ENCODE measurements around the gene RAB25. TPM values are rescaled to one million over a fixed set of nuclear protein-coding genes. Genes with fewer than 3 reads are reported as not detected.

The RAB25 gene
- total RNA-seq, 5 donors from 2014 or later (not counting 1 experiment from before 2014, with no cell fraction given) = 0.26 to 2.3 (median 1.9) TPM

GRCh38 chr1:156074661-156075060 lies 13.7 kb downstream of the RAB25 start:
- Histone ChIP-seq H3K4me1 (ENCODE audit: control insufficient read depth in 1 of 2, extremely low read depth in 1 of 2, insufficient read depth in 2 of 2, low read length in 2 of 2) (peaks cover 0 to 6% of the 10 kb centered on the region in 2 experiments), H3K27ac (ENCODE audit: low read length) (no peak overlapping the region), H3K36me3 (ENCODE audit: control insufficient read depth in 2 of 2, extremely low read depth in 1 of 2, insufficient read depth in 1 of 2, low read length in 1 of 2) (no peaks in the 10 kb centered on the region), H3K9me3 (no peaks in the 10 kb centered on the region), H3K27me3 (replicated peaks in 1 of 2; ENCODE audit: control insufficient read depth in 2 of 2, extremely low read depth in 1 of 2, insufficient read depth in 2 of 2, low read length in 1 of 2) (peaks cover 0 to 21% of the 10 kb centered on the region in 2 experiments), H3K4me3 (ENCODE audit: control insufficient read depth in 1 of 2, extremely low read depth in 1 of 2, low read length in 1 of 2) (no peak overlapping the region)
- CTCF ChIA-PET = no interaction called here
- H3K4me3 Mint-ChIP-seq = no peak overlapping the region
- ATAC-seq (replicated peaks in 1 of 4) (no peak), DNase-seq (no peak)
- H3K27ac Mint-ChIP-seq = no peak overlapping the region
- WGBS (ENCODE audit: insufficient coverage) = no CpG with 5 or more reads among the region's 8 CpGs
- peaks cover 0 to 3% (median 2%) of the 10 kb centered on the region in 3 donors for H3K4me1 Mint-ChIP-seq
- H3K27me3 Mint-ChIP-seq = peaks cover 0 to 4% of the 10 kb centered on the region in 2 donors
- no peaks in the 10 kb centered on the region for H3K9me3 Mint-ChIP-seq
- no peaks in the 10 kb centered on the region for H3K36me3 Mint-ChIP-seq
- POLR2A ChIA-PET = no interaction called here

GRCh38 chr1:156075162-156075561 lies 14.2 kb downstream of the RAB25 start:
- no CpG with 5 or more reads among the region's 3 CpGs for whole genome bisulfite sequencing (ENCODE audit: insufficient coverage)
- Mint-ChIP-seq H3K27me3 (peaks cover 0 to 7% of the 10 kb centered on the region in 2 donors), H3K36me3 (no peaks in the 10 kb centered on the region), H3K9me3 (no peaks in the 10 kb centered on the region), H3K4me3 (no peak overlapping the region), H3K27ac (no peak overlapping the region), H3K4me1 (peaks cover 0 to 3% (median 2%) of the 10 kb centered on the region in 3 donors)
- CTCF ChIA-PET = no interaction called here
- Histone ChIP-seq H3K9me3 (no peaks in the 10 kb centered on the region), H3K4me1 (ENCODE audit: control insufficient read depth in 1 of 2, extremely low read depth in 1 of 2, insufficient read depth in 2 of 2, low read length in 2 of 2) (peaks cover 0 to 6% of the 10 kb centered on the region in 2 experiments), H3K27ac (ENCODE audit: low read length) (no peak overlapping the region), H3K36me3 (ENCODE audit: control insufficient read depth in 2 of 2, extremely low read depth in 1 of 2, insufficient read depth in 1 of 2, low read length in 1 of 2) (no peaks in the 10 kb centered on the region), H3K27me3 (replicated peaks in 1 of 2; ENCODE audit: control insufficient read depth in 2 of 2, extremely low read depth in 1 of 2, insufficient read depth in 2 of 2, low read length in 1 of 2) (peaks cover 0 to 21% of the 10 kb centered on the region in 2 experiments), H3K4me3 (ENCODE audit: control insufficient read depth in 1 of 2, extremely low read depth in 1 of 2, low read length in 1 of 2) (no peak overlapping the region)
- ATAC-seq (replicated peaks in 1 of 4) (no peak), DNase-seq (no peak)
- POLR2A ChIA-PET = no interaction called here

- Mint-ChIP-seq H3K27ac (no peak overlapping the region), H3K4me3 (no peak overlapping the region), H3K36me3 (no peaks in the 10 kb centered on the region), H3K4me1 (peaks cover 0 to 3% (median 2%) of the 10 kb centered on the region in 3 donors), H3K27me3 (peaks cover 0 to 7% of the 10 kb centered on the region in 2 donors), H3K9me3 (no peaks in the 10 kb centered on the region)
- peaks cover 0 to 24% of the 10 kb centered on the region in 2 experiments for H3K27me3 ChIP-seq (replicated peaks in 1 of 2; ENCODE audit: control insufficient read depth in 2 of 2, extremely low read depth in 1 of 2, insufficient read depth in 2 of 2, low read length in 1 of 2)
- CTCF ChIA-PET = no interaction called here
- WGBS (ENCODE audit: insufficient coverage) = 80% methylated on average over 1 of the region's 4 CpGs
- H3K4me3 ChIP-seq (ENCODE audit: control insufficient read depth in 1 of 2, extremely low read depth in 1 of 2, low read length in 1 of 2) = no peak overlapping the region
- H3K9me3 ChIP-seq = no peaks in the 10 kb centered on the region
- H3K4me1 ChIP-seq (ENCODE audit: control insufficient read depth in 1 of 2, extremely low read depth in 1 of 2, insufficient read depth in 2 of 2, low read length in 2 of 2) = peaks cover 0 to 6% of the 10 kb centered on the region in 2 experiments
- POLR2A ChIA-PET = no interaction called here
- no peak overlapping the region for H3K27ac ChIP-seq (ENCODE audit: low read length)
- ATAC-seq (replicated peaks in 1 of 4) = no peak
- DNase-seq = no peak
- no peaks in the 10 kb centered on the region for H3K36me3 ChIP-seq (ENCODE audit: control insufficient read depth in 2 of 2, extremely low read depth in 1 of 2, insufficient read depth in 1 of 2, low read length in 1 of 2)
Measured at GRCh38 chr1:156075775-156076204, 14.8 kb downstream of the RAB25 start.

- 75% methylated on average over 54 of the region's 73 CpGs for WGBS (ENCODE audit: insufficient coverage)
- H3K4me3 Mint-ChIP-seq = peak overlapping the region in 1 of 3 donors; percentile 46
- no peak overlapping the region for H3K4me3 ChIP-seq (ENCODE audit: control insufficient read depth in 1 of 2, extremely low read depth in 1 of 2, low read length in 1 of 2)
- peaks cover 0 to 33% of the 10 kb centered on the region in 2 experiments for H3K27me3 ChIP-seq (replicated peaks in 1 of 2; ENCODE audit: control insufficient read depth in 2 of 2, extremely low read depth in 1 of 2, insufficient read depth in 2 of 2, low read length in 1 of 2)
- ChIA-PET POLR2A (no interaction called here), CTCF (no interaction called here)
- H3K36me3 Mint-ChIP-seq = no peaks in the 10 kb centered on the region
- H3K9me3 Mint-ChIP-seq = no peaks in the 10 kb centered on the region
- H3K4me1 ChIP-seq (ENCODE audit: control insufficient read depth in 1 of 2, extremely low read depth in 1 of 2, insufficient read depth in 2 of 2, low read length in 2 of 2) = peaks cover 0 to 14% of the 10 kb centered on the region in 2 experiments
- H3K36me3 ChIP-seq (ENCODE audit: control insufficient read depth in 2 of 2, extremely low read depth in 1 of 2, insufficient read depth in 1 of 2, low read length in 1 of 2) = no peaks in the 10 kb centered on the region
- H3K4me1 Mint-ChIP-seq = peaks cover 0 to 8% (median 2%) of the 10 kb centered on the region in 3 donors
- H3K27me3 Mint-ChIP-seq = peaks cover 0 to 7% of the 10 kb centered on the region in 2 donors
- ATAC-seq (replicated peaks in 1 of 4) (peak; percentile 28 to 65 (median 42)), DNase-seq (peak in 1 of 35 experiments; percentile 23)
- no peaks in the 10 kb centered on the region for H3K9me3 ChIP-seq
- H3K27ac ChIP-seq (ENCODE audit: low read length) = no peak overlapping the region
- H3K27ac Mint-ChIP-seq = peak overlapping the region in 1 of 2 donors; percentile 6
Measured at GRCh38 chr1:156076609-156077429, 15.9 kb downstream of the RAB25 start.

GRCh38 chr1:156077430-156077760 lies 16.4 kb downstream of the RAB25 start:
- H3K9me3 ChIP-seq = no peaks in the 10 kb centered on the region
- Mint-ChIP-seq H3K36me3 (no peaks in the 10 kb centered on the region), H3K9me3 (no peaks in the 10 kb centered on the region), H3K27me3 (peaks cover 0 to 7% of the 10 kb centered on the region in 2 donors), H3K4me1 (peaks cover 0 to 9% (median 2%) of the 10 kb centered on the region in 3 donors), H3K27ac (no peak overlapping the region), H3K4me3 (no peak overlapping the region)
- ATAC-seq (replicated peaks in 1 of 4) (no peak), DNase-seq (no peak)
- H3K4me1 ChIP-seq (ENCODE audit: control insufficient read depth in 1 of 2, extremely low read depth in 1 of 2, insufficient read depth in 2 of 2, low read length in 2 of 2) = peaks cover 0 to 19% of the 10 kb centered on the region in 2 experiments
- no peak overlapping the region for H3K4me3 ChIP-seq (ENCODE audit: control insufficient read depth in 1 of 2, extremely low read depth in 1 of 2, low read length in 1 of 2)
- H3K27me3 ChIP-seq (replicated peaks in 1 of 2; ENCODE audit: control insufficient read depth in 2 of 2, extremely low read depth in 1 of 2, insufficient read depth in 2 of 2, low read length in 1 of 2) = peaks cover 0 to 37% of the 10 kb centered on the region in 2 experiments
- 92% methylated on average over 11 of the region's 19 CpGs for WGBS (ENCODE audit: insufficient coverage)
- CTCF ChIA-PET = no interaction called here
- no peak overlapping the region for H3K27ac ChIP-seq (ENCODE audit: low read length)
- H3K36me3 ChIP-seq (ENCODE audit: control insufficient read depth in 2 of 2, extremely low read depth in 1 of 2, insufficient read depth in 1 of 2, low read length in 1 of 2) = no peaks in the 10 kb centered on the region
- POLR2A ChIA-PET = no interaction called here

- ATAC-seq (replicated peaks in 1 of 4) = no peak
Measured at GRCh38 chr1:156078728-156079127, 17.8 kb downstream of the RAB25 start.

More at GRCh38 chr1:156078728-156079127, 17.8 kb downstream of the RAB25 start:
- H3K27ac ChIP-seq (ENCODE audit: low read length) = no peak overlapping the region
- H3K27me3 ChIP-seq (replicated peaks in 1 of 2; ENCODE audit: control insufficient read depth in 2 of 2, extremely low read depth in 1 of 2, insufficient read depth in 2 of 2, low read length in 1 of 2) = peaks cover 0 to 47% of the 10 kb centered on the region in 2 experiments
- H3K9me3 ChIP-seq = no peaks in the 10 kb centered on the region
- Mint-ChIP-seq H3K27me3 (peaks cover 0 to 15% of the 10 kb centered on the region in 2 donors), H3K4me1 (peaks cover 0 to 16% (median 7%) of the 10 kb centered on the region in 3 donors), H3K27ac (no peak overlapping the region), H3K4me3 (no peak overlapping the region), H3K36me3 (no peaks in the 10 kb centered on the region), H3K9me3 (no peaks in the 10 kb centered on the region)
- no peak for DNase-seq
- H3K36me3 ChIP-seq (ENCODE audit: control insufficient read depth in 2 of 2, extremely low read depth in 1 of 2, insufficient read depth in 1 of 2, low read length in 1 of 2) = no peaks in the 10 kb centered on the region
- WGBS (ENCODE audit: insufficient coverage) = 95% methylated on average over 2 of the region's 5 CpGs
- CTCF ChIA-PET = no interaction called here
- H3K4me3 ChIP-seq (ENCODE audit: control insufficient read depth in 1 of 2, extremely low read depth in 1 of 2, low read length in 1 of 2) = no peak overlapping the region
- peaks cover 2 to 30% of the 10 kb centered on the region in 2 experiments for H3K4me1 ChIP-seq (ENCODE audit: control insufficient read depth in 1 of 2, extremely low read depth in 1 of 2, insufficient read depth in 2 of 2, low read length in 2 of 2)
- POLR2A ChIA-PET = no interaction called here

All from T-cell (primary cell).